ENCODE measurements around the gene OBSCN.

Gene OBSCN

DNA sequence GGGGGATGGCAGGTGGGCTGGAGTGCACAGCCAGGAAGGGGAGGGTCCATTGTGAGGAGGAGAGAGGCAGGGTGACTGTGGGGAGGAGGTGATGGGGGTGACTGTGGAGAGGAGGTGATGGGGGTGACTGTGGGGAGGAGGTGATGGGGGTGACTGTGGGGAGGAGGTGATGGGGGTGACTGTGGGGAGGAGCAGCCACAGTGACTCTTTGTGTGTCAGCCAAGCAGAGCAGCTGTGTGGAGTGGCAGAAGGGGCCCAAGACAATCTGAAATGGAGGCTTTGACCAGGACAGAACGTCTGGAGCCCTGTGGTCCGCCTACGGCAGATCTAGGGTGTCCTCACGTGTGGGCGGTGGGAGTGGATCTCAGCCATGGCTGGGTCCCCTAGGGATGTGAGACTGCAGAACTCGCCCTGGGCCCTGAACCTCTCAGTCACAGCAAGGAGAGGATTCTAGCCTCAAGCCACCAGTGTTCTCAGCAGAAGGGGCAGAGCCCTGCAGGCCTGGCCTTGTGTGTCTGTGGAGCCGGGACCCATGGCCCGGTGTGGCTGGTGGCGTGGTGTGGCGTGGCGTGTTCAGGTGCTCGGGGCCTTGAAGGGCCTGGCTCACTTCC lies 81.5 kb downstream of the OBSCN start:
- DNase-seq (ENCODE audit: low spot score) = no peak

DNA sequence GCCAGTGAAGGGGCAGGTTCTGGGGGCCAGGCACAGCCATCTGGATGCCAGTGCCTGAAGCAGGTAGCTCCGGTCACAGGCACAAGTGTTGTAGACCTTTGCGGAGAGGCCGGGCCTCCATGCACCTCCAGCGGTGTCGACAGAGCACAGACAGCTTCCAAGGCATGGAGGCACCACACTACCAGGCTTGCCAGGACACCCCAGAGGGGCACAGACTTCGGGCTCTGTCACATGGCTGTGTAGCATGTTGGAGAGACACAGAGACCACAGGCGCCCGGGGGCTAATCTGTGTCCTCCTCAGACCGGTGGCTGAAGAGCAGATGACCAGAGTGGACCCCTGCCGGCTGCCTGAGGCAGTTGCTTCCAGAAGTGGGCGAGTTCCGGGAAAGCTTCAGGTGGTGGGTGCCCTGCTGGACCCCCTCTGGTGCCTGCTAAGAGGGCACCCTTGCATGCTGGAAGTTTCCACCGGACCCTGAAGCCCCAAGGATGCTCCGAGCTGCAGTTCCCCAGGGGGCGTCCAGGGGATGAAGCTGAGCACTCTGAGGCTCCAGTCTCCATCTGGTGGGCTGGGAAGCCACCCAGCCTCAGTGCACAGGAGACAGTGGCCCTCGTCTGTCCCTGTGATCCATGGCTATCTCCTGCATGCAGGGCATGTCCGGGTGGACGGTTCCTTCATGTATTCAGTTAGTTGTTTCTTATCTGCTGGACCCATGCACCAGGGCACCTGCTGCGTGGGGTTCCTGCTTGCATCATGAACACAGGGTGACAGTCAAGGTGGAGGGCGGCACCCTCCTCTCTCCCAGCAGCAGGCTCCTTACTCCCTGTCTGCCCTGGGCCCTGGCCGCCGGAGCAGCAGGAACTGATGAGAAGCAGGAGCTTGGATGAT lies 82.4 kb downstream of the OBSCN start:
- no peak for DNase-seq (ENCODE audit: low spot score)

DNA sequence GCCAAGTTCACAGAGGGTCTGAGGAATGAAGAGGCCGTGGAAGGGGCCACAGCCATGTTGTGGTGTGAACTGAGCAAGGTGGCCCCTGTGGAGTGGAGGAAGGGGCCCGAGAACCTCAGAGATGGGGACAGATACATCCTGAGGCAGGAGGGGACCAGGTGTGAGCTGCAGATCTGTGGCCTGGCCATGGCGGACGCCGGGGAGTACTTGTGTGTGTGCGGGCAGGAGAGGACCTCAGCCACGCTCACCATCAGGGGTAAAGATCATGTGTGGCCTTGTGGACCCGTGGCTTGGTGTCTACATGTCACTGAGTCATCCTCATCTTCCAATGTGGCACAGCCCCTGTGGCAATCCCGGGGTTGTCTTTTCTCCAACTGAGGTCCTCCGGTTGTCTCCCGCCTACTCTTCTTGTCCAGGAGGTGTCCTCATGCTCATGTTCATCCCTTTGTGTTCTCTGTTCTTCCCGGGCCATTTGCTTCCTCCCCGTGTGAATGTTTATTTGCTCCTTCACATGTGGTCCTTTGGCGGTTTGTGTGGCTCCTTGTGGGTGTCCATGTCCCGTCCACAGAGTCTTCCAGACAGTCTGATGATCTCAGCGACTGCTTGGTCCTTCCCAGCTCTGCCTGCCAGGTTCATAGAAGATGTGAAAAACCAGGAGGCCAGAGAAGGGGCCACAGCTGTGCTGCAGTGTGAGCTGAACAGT lies 84.2 kb downstream of the OBSCN start:
- DNase-seq (ENCODE audit: low spot score) = no peak

DNA sequence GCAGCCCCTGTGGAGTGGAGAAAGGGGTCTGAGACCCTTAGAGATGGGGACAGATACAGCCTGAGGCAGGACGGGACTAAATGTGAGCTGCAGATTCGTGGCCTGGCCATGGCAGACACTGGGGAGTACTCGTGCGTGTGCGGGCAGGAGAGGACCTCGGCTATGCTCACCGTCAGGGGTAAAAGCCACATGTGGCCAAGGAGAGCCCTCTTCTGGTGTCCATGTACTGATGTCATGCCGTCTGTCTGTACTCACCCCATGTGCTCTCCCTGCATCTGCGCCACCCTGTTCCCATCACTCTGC lies 84.7 kb downstream of the OBSCN start:
- DNase-seq (ENCODE audit: low spot score) = no peak

DNA sequence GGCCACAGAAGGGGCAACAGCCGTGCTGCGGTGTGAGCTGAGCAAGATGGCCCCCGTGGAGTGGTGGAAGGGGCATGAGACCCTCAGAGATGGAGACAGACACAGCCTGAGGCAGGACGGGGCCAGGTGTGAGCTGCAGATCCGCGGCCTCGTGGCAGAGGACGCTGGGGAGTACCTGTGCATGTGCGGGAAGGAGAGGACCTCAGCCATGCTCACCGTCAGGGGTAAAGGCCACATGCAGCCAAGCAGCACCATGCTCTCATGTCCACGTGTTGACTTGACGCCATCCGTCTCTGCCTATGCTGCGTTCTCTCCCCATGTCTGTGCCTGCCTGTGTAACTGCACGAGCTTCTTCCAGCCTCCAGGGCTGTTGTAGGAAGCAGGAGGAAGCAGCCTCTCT lies 85.5 kb downstream of the OBSCN start:
- DNase-seq (ENCODE audit: low spot score) = no peak

DNA sequence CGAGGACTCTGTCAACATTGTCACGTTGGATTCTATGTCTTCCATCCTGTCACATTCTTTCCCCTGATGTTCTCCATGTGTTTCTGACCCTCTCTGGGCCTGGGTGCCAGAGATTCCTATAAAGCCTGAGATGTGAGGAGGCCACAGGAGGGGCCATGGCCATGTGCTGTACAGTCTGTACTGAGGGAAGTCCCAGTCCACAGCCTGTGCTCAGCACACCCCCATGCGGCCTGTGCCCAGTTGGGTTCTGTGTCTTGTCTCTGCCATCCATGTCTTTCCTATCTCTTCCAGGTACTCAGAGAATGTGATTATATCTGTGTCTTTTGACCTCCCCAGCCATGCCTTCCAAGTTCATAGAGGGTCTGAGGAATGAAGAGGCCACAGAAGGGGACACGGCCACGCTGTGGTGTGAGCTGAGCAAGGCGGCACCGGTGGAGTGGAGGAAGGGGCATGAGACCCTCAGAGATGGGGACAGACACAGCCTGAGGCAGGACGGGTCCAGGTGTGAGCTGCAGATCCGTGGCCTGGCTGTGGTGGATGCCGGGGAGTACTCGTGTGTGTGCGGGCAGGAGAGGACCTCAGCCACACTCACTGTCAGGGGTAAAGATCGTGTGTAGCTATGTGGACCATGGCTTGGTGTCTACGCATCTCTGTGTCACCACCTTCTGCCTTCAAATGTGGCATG lies 86.1 kb downstream of the OBSCN start:
- DNase-seq (ENCODE audit: low spot score) = no peak

DNA sequence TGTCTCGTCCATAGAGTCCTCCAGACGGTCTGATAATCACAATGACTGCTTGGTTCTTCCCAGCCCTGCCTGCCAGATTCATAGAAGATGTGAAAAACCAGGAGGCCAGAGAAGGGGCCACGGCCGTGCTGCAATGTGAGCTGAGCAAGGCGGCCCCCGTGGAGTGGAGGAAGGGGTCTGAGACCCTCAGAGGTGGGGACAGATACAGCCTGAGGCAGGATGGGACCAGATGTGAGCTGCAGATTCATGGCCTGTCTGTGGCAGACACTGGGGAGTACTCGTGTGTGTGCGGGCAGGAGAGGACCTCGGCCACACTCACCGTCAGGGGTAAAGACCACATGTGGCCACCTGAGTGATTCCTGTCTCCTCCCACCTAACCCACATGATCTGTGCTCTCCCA lies 86.9 kb downstream of the OBSCN start:
- DNase-seq (ENCODE audit: low spot score) = no peak

DNA sequence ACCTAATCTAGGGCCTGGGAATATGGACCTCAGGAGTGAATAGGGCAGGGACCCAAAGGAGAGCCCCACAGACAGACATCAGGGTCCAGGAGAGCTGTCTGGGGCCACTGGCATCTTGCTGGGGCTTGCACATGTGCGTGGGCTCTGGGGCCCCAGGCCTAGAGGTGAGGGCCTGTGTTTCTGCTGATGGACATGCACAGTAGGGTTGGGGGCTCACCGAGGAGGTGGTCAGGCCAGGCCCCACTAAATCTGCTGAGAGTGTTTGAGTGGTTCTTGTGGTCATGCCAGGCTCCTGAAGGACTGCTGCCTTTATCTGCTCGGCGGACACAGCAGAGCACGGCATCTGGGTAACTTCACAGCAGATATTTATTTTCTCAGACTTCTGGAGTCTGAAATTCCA lies 87.4 kb downstream of the OBSCN start:
- no peak for DNase-seq (ENCODE audit: low spot score)

DNA sequence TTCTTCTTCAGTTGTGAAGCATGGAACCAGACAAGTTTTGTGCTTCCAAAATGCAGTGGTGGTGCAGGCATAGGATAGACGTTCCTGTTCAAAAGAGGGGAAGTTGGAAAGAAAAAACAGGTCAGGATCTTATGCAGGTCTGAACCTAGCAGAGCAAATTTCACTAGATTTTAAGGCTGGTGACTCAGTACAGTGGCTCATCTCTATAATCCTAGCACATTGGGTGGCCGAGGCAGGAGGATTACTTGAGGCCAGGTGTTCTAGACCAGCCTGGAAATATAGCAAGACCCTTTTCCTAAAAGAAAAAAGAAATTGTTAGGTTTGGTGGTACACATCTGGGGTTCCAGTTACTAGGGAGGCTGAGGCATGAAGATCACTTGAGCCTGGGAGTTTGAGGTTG lies 88.1 kb downstream of the OBSCN start:
- DNase-seq (ENCODE audit: low spot score) = no peak

DNA sequence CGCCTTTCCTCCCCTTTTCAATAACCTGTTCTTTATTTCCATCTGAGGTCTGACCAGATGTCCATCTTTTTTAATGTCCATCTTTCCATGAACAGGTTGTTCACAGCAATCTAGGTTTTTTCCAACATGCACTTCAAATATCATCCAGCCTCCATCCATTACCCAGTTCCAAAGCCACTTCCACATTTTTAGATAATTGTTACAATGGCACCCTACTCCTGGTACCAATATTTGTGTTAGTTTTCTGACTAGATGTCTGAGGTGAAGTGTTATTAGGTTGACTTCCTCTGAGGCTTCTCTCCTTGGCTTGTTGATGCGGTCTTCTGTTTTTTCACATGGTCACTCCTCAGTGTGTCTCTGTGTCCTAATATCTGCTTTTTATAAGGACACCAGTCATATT lies 89.4 kb downstream of the OBSCN start:
- DNase-seq (ENCODE audit: low spot score) = no peak

DNA sequence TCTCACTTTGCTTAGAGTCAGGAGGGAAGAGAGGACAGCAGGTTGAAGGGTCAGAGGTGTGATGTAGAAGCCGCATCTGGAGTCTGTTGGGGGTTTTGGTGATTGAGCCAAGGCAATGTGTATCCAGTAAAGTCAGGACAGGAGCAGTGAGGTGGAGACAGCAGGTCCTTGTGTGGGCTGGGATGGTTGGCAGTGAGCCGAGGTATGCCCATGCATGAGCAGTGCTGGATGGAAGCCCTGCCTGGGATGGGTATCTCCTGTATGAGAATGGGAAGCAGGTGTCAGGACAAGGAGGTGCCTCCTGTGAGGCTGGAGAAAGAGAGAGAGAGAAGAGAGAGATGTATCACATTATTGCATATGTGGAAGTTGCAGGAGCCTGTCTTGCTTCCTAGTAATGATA lies 90.0 kb downstream of the OBSCN start:
- no peak for DNase-seq (ENCODE audit: low spot score)

DNA sequence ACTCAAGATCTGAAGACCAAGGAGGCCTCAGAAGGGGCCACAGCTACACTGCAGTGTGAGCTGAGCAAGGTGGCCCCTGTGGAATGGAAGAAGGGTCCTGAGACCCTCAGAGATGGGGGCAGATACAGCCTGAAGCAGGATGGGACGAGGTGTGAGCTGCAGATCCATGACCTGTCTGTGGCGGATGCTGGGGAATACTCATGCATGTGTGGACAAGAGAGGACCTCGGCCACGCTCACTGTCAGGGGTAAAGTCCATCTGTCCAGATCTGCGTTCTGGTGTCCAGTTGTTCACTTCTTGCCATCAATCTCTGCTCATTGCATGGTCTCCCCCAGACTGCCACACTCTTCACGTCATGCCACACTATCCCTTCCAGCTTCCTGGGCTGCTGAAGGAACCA lies 90.6 kb downstream of the OBSCN start:
- no peak for DNase-seq (ENCODE audit: low spot score)

DNA sequence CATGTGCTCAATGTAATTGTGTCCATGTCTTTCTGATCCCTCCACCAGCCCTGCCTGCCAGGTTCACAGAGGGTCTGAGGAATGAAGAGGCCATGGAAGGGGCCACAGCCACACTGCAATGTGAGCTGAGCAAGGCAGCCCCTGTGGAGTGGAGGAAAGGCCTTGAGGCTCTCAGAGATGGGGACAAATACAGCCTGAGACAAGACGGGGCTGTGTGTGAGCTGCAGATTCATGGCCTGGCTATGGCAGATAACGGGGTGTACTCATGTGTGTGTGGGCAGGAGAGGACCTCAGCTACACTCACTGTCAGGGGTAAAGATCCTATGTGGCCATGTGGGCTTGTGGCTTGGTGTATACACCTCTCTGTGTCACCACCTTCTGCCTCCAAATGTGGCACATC lies 91.4 kb downstream of the OBSCN start:
- no peak for DNase-seq (ENCODE audit: low spot score)

DNA sequence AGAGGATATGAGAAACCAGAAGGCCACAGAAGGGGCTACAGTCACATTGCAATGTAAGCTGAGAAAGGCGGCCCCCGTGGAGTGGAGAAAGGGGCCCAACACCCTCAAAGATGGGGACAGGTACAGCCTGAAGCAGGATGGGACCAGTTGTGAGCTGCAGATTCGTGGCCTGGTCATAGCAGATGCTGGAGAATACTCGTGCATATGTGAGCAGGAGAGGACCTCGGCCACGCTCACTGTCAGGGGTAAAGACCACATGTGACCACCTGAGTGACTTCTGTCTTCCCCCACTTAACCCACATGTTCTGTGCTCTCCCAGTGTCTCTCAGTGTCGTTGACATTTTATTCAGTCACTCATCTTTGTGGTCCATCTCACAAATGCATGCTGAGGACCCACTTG lies 92.1 kb downstream of the OBSCN start:
- no peak for DNase-seq (ENCODE audit: low spot score)

DNA sequence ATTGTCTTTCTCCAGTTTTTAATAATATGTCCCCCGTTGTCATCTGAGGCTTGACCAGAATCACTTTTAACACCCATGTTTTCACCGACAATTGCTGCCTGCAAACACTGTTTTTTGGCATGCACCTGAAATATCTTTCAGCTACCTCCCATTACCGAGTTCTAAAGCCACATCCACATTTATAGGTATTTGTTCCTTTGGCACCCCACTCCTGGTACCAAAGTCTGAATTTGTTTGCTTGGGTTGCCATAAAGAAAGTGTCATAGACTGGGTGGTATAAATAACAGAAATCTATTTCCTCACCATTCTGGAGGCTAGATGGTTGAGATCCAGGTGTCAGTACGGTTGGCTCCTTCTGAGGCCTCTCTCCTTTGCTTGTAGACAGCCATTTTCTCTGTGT lies 94.2 kb downstream of the OBSCN start:
- DNase-seq (ENCODE audit: low spot score) = no peak

DNA sequence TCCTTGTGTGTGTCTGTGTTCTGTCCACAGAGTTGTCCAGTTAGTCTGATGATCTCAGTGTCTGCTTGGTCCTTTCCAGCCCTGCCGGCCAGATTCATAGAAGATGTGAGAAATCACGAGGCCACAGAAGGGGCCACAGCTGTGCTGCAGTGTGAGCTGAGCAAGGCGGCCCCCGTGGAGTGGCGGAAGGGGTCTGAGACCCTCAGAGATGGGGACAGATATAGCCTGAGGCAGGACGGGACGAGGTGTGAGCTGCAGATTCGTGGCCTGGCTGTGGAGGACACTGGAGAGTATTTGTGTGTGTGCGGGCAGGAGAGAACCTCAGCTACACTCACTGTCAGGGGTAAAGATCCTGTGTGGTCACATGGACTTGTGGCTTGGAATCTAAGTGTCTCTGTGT lies 95.8 kb downstream of the OBSCN start:
- no peak for DNase-seq (ENCODE audit: low spot score)

DNA sequence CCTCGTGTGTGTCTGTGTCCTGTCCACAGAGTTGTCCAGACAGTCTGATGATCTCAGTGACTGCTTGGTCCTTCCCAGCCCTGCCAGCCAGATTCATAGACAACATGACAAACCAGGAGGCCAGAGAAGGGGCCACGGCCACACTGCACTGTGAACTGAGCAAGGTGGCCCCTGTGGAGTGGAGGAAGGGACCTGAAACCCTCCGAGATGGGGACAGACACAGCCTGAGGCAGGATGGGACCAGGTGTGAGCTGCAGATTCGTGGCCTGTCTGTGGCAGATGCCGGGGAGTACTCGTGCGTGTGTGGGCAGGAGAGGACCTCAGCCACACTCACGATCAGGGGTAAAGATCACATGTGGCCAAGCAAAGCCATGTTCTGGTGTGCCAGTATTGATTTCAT lies 96.4 kb downstream of the OBSCN start:
- DNase-seq (ENCODE audit: low spot score) = no peak

DNA sequence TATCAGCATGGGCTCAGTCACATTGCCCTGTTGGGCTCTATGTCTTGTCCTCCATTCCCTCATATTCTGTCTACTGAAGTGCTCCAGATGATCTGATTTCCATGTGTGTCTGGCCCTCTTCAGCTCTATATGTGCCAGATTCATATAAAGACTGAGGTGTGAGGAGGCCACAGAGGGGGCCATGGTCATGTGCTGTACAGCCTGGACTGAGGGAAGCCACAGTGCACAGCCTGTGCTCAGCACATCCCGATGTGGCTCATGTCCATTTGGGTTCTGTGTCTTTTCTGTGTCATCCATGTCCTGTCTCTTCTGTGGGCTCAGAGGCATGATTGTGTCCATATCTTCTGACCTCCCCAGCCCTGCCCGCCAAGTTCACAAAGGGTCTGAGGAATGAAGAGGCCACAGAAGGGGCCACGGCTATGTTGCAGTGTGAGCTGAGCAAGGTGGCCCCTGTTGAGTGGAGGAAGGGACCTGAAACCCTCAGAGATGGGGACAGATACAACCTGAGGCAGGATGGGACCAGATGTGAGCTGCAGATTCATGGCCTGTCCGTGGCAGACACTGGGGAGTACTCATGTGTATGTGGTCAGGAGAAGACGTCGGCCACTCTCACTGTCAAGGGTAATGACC lies 97.0 kb downstream of the OBSCN start:
- no peak for DNase-seq (ENCODE audit: low spot score)

DNA sequence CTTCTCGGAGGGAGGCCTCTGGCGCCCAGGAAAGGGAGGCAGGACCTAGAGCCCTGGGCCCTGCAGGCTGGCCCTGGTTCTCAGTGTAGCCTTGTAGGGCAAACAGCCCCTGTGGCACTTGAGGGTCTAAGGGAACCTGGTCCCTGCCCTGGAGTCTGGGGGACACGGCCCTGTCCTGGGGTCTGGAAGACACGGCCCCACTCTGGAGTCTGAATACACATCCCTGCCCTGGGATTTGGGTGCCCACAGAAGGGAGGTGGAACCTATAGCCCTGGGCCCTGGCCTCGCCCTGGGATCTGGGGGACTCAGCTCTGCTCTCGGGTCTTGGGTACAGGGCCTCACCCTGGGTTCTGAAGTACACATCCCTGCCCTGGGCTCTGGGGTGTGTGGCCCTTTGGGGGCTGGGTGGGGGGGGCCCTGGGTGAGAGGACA lies 97.9 kb downstream of the OBSCN start:
- DNase-seq (ENCODE audit: low spot score) = no peak

DNA sequence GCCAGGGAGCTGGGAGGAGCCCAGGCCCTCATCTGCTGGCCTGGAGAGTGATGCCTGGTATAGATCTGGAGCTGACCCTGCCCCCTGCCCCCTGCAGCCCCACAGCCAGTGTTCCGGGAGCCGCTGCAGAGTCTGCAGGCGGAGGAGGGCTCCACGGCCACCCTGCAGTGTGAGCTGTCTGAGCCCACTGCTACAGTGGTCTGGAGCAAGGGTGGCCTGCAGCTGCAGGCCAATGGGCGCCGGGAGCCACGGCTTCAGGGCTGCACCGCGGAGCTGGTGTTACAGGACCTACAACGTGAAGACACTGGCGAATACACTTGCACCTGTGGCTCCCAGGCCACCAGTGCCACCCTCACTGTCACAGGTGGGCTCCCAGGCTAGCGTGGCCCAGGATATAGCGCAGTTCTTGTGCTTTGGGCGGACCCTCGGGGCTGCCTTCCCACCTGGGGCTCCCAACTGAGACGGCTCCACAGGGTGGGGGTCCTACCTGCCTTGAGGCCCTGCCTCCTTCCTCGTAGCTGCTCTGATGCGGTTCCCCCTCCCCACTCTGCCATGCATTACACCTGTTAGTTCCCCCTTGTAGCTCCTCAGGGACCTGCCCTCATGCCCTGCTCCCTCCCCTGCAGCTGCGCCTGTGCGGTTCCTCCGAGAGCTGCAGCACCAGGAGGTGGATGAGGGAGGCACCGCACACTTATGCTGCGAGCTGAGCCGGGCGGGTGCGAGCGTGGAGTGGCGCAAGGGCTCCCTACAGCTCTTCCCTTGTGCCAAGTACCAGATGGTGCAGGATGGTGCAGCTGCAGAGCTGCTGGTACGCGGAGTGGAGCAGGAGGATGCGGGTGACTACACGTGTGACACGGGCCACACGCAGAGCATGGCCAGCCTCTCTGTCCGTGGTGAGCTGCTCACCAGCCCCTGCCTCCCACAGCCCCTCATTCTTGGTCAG lies 98.7 kb downstream of the OBSCN start:
- no peak for DNase-seq (ENCODE audit: low spot score)

Data from putamen (tissue), 1 donor.